NB4 (cell line): ENCODE data around the gene KIAA1671.

Experiments
- DNase-seq: peaks from one replicate; pipeline ENCODE4 v3.0.0; 2010; ENCODE audit warnings: low read depth
- H3K4me3 ChIP-seq: one replicate; pipeline ENCODE4 v1.5.1; 2011; ENCODE audit warnings: mild to moderate bottlenecking, low read depth, low read length, moderate library complexity
- CTCF ChIP-seq: IDR thresholded peaks from one replicate; pipeline ENCODE4 v1.5.1; 2012; ENCODE audit warnings: low read depth, low read length
- MAX ChIP-seq: IDR thresholded peaks from 2 replicates; pipeline ENCODE4 v1.6.1; 2011; ENCODE audit warnings: low read depth, low read length
- MYC ChIP-seq: IDR thresholded peaks from 2 replicates; pipeline ENCODE4 v1.6.1; 2011; ENCODE audit warnings: low read depth, low read length
- POLR2A ChIP-seq: IDR thresholded peaks from 2 replicates; pipeline ENCODE4 v1.6.1; 2011; ENCODE audit warnings: mild to moderate bottlenecking; ENCODE audit not compliant: insufficient read length; ENCODE audit errors: extremely low read depth

KIAA1671 gene

GRCh38 chr22:24965822-24966626 lies 13.5 kb downstream of the KIAA1671 start:
- DNase-seq: no peak
- no peak overlapping the region for H3K4me3 ChIP-seq
- TF ChIP-seq MAX (no peak), MYC (no peak), CTCF (no peak), POLR2A (no peak)

GRCh38 chr22:24968066-24968561 lies 15.6 kb downstream of the KIAA1671 start:
- DNase-seq: no peak
- no peak overlapping the region for H3K4me3 ChIP-seq
- TF ChIP-seq MAX (no peak), POLR2A (no peak), MYC (no peak), CTCF (no peak)

- no peak overlapping the region for H3K4me3 ChIP-seq
- DNase-seq: no peak
- TF ChIP-seq MAX (no peak), POLR2A (no peak), CTCF (no peak), MYC (no peak)
These were observed 17.2 kb downstream of the KIAA1671 start for GRCh38 chr22:24969560-24970301.

GRCh38 chr22:24972369-24972768 lies 19.9 kb downstream of the KIAA1671 start:
- no peak for DNase-seq
- H3K4me3 ChIP-seq: no peak overlapping the region
- TF ChIP-seq POLR2A: no peak
- no peak for TF ChIP-seq MYC
- TF ChIP-seq MAX: no peak
- TF ChIP-seq CTCF: no peak

GRCh38 chr22:24973872-24974271 lies 21.4 kb downstream of the KIAA1671 start:
- no peak overlapping the region for H3K4me3 ChIP-seq
- DNase-seq: no peak
- no peak for TF ChIP-seq CTCF
- no peak for TF ChIP-seq POLR2A
- TF ChIP-seq MYC: no peak
- no peak for TF ChIP-seq MAX
